Measurements from ENCODE around the gene PXYLP1.

Gene PXYLP1

DNA sequence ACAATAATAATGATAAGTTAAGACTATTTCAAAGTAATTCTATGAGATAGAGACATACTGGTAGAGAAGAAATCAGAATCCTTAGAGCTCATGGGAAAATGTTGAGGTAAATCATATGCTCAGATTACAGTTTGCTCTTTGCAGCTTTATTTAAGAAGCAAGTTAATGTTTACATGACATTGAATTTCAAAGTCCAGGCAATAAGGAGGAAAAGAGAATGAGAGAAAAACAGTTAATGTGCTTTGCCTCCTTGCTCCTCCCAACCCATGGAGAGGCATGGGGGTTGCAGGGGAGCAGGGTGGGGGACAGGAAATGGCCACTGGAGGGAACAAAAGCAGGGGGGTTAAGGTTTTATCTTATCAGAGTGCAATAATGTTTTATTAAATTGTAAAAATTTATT, 94.5 kb downstream of the PXYLP1 start:
- DNase-seq (ENCODE audit: low read depth in 2 of 2) = no peak

DNA sequence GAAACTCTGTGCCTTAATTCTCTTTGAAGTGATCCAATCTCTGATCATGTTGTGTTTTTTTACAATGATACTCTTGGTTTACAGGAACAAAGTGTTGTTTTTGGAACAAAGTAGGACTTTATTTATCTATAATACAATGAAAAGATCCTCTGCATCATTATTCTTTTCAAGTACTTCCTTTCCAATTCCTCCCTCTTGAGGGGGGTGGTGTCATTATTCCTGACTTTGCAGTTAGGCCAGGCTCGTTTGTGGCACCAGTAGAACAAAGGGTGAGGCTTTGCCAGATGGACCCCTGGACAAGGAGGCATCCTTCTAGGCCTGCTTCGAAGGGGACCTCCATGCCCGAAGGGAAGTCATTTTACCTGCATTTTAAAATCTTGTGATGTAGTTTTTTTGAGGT, 95.0 kb downstream of the PXYLP1 start:
- DNase-seq (ENCODE audit: low read depth in 2 of 2) = no peak

DNA sequence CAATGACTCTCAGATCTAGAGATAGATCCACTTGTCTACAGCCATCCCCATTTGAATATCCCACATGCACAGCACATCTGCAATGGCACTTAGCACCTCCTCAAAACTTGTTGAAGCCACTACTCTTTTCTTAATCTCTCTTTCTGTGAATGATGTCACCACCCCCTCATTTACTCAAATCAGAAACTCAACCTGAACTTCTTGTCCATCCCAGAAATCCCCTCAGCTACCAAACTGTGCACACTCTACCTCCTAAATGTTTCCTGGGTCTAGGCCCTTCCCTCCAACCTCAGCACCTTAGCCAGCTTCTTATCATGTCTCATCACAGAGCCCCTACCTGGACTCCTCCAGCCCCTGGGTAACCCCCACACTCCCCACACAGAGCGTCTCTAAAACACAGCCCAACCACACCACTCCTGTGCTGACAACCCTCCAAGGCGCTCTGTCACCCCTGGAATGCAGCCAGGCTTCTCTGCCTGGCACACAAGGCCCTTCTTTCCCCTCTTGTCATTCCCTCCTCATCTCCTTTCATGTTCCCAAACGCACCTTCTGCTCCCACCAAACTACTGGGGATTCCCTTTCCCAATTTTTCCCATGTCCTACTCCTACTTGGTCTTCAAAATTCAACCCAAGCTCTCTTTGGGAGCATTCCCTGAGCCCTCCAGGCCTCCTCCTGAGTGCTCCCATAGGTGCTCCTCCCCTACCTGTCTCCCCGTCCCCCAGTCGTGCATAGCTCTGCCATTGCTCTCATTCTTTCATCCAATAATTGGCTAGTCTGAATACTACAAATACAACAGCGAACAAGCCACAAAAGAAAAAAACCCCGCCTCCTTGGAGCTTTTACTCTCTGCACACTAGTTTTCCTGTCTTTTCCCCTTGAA, 96.9 kb downstream of the PXYLP1 start:
- DNase-seq (ENCODE audit: low read depth in 2 of 2) = no peak

DNA sequence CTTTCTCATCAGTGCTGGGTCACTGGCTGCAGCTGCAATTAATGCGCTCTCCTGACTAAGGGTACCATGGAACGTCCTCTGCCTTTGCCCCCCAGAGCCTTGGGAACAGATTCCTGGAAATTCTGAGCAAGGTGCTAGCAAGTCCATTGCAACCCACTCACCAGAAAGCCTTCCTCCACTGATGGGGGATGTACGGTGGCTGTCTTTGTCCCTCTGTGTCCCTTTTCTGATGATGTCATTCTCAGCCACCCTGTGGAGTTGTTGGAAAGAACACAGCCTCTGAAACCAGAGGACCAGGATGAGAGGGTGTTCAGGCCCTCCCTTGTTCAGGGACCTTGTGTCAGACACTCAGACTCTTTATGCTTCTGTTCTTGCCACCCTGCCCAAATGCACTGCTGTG, 98.6 kb downstream of the PXYLP1 start:
- DNase-seq (ENCODE audit: low read depth in 2 of 2) = no peak

DNA sequence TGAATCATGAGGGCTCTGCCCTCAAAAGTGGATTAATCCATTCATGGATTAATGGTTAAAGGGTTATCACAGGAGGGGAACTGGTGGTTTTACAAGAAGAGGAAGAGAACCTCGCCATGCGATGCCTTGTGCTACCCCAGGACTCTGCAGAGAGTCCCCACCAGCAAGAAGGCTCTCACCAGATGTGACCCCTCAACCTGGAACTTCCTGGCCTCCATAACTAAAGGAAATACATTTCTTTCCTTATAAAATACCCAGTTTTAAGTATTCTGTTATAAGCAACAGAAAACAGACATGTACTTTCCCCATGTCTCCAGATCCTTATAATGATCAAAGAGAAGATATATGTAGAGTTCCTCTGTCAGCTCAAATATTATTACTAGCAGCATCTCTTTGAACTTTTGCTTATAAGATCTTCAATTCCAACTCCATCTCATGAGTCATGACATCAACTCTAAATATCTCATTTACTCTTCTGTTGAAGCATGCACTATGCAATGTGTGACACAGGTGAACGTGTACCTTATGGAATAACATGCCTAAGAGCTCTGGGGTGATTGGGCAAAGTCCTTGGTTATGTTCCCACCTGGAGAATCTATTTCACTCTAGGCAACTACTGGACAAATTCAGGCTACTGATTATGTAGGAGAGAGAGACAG, 99.2 kb downstream of the PXYLP1 start:
- DNase-seq (ENCODE audit: low read depth in 2 of 2) = no peak

DNA sequence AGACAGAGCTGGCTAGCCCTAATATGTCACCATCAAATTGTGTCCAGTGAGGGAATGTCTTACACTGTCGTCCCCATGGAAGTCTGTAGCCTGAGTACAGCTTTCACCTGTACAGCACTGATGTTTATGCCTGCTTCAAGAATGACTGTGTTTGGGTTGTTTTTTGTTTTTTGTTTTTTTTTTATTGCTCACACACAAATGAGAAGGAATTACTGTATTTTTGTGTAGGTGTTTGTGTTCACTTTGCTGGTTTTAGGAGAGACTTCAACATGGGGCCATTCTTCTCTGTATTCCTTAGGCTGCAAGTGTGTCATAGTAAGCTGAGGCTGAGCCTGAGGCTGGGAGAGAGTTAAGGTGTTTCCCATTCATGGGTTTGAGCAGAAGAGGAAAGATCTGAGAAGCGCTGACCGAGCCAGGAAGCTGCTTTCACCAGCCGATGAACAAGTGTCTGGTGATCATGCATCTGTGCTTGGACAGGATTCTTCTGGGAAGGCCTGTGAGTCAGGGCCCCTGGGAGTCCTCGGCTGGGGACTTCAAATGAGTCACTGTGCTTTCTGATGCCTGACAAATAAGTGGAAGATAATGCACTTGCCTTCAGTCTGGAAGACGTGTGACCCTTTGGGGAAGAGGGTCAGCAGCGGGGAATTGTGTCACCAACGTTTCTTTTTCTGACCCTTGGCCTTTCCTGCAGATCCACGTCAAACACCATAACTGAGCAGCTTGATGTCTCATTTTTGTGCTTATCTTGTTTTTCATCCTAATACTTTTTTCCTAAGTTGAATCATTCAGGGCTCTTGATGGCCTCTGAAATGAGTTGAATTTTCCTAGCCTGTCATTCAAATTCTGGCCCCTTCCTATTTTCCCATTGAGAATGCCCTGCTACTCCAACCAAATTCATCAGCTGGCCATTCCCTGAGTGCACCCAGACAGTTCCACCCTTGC, 100.0 kb downstream of the PXYLP1 start:
- DNase-seq (ENCODE audit: low read depth in 2 of 2) = no peak

DNA sequence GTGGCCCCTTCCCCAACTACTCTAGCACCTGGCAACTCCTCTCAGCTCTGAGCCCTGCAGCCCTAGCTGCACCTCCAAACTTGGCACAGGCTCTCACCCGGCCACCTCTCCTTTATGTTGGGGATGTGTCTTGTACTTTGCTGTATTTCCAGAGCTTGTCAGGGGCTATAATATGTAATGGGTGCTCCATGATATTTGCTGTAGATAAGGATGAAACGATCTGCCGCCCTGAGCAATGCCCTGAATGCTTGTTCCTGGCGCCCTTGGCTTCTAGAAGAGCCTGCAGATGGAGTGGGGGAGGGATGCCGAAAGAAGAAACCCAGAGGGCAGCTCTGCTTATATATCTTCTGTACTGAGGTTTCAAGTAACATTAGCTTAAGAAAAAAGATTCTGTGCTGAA, 100.8 kb downstream of the PXYLP1 start:
- DNase-seq (ENCODE audit: low read depth in 2 of 2) = no peak

DNA sequence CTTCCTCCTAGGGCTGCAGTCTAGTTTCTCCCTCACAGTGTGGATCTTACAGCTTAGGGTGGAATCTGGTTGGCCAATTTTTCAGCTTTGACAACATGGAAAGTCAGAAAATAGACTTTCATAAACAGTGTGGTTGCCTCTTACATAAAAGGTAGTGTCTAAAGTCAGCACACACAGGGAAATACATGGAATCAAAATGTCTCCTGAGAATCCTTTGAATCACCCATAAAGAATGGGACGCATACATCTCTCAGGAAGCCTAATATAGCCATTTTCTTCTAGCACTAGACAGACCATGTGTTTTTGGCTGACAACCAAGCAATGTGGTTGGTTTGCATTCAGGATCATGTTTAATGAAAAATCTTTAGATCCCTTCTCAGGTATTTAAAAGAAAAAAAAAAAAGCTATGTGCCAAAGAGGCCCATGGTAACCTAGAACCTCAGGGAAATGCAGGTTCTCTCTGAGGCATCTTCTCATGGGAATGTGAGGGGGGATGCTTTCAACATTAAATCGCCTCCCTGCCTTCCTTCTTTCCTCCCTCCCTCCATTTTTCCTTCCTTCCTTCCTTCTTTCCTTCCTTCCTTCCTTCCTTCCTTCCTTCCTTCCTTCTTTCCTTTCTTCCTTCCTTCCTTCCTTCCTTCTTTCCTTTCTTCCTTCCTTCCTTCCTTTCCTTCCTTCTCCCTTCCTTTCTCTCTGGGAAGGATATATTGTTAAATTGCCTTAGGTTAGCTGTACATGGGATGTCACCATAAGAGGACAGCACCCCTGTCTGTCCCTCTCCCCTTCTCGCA, 102.4 kb downstream of the PXYLP1 start:
- DNase-seq (ENCODE audit: low read depth in 2 of 2) = no peak

DNA sequence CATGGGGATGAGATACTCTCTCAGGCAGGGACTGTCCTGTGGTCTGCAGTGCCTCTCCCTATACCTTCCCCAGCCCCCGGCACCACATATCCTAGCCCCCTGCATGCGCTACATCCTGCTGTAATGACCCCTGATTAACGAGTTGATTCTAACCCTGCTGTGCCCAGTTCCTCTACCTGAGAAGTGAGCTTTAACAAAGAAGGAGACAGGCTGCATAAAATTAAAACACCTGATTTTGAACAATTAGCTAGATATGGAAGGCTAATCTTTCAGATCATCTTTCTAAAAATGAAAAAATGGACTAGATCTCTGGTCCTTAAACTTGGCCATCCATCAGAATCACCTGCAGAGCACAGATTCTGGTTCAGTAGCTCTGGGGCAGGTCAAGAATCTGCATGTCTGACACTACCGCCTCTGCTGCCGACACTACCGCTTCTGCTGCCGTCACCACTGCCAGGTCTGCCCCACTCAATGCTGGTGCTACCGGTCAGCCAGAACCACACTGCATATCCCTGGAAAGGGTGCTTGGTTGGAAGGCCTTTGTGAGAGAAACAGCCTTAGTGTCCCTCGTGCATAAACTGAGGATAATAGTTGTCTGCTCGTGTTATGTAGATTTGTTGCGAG, 103.1 kb downstream of the PXYLP1 start:
- no peak for DNase-seq (ENCODE audit: low read depth in 2 of 2)

DNA sequence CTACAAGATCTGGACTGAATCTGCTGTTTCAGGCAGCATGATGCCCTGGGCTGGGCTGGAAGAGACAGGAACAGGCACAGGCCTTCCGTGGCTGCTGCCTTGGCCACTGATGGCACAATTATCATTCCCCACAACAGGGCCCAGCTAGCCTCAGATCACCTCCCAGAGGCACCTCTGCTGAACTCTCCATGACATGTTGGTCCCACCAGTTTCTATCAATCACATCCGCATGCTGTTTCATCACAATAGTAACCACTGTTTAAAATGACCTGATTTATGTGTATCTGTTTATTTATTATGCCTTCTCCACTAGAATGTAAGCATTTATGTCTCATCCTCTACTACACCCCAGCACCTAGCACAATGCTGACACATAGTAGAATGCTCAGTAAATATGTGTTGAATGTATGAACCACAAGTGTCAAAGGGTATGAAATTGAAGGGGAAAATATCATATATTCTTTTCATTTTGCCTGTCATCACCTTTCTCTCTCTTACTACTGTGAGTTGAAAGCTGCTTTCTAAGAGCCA, 104.0 kb downstream of the PXYLP1 start:
- no peak for DNase-seq (ENCODE audit: low read depth in 2 of 2)

DNA sequence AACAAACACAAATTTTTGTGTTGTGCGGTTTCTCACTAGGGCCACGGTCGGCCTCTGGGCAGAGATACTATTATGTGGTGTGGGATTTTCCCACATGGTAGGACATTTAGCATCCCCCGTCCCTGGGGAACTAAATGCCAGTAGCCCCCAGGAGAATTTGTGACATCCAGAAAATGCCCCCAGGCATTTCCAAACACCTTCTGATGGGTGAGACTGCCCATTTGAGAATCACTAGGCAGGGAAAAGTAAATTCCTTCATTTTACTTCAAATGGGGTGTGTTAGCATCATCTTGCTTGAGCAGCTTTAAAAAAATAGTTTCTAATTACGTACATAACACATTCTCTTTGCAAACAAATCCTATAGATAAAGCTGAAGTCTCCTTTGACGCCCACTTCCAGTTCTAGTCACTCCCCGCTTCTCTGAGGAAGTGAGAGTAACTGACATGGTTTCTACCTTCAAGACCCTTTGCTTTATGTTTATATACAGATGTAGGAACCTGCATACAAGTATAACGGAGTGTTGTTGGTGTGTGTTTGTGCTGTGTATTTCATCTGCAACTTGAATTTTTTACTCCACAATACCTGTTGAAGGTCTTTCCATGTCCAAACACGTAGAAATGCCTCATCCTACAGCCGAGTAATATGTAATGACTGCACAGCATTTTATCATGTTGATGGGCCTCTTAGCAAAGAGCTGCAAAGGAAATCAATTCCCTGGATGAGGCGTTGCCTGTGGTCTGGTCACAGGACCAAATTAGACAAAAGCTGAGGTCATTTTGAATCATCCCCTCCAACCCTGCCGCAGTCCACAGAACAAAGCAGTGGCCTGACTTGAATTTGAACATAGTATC, 105.3 kb downstream of the PXYLP1 start:
- DNase-seq (ENCODE audit: low read depth in 2 of 2) = no peak

DNA sequence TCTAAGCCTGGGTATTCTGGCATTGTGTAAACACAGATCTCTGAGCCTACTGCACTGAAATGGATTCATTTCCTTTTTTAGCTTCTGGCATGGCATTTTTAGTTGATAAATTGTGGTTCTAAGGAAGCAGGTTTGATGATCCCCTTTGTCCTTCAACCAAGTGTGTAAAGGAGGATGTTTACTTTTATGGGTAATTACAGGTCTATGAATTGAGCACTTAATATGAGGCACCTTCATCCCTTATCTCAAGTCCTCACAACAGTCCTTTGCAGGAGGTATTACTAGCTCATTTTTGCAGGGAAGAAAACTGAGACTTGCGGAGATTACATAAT, 105.9 kb downstream of the PXYLP1 start:
- DNase-seq (ENCODE audit: low read depth in 2 of 2) = no peak

DNA sequence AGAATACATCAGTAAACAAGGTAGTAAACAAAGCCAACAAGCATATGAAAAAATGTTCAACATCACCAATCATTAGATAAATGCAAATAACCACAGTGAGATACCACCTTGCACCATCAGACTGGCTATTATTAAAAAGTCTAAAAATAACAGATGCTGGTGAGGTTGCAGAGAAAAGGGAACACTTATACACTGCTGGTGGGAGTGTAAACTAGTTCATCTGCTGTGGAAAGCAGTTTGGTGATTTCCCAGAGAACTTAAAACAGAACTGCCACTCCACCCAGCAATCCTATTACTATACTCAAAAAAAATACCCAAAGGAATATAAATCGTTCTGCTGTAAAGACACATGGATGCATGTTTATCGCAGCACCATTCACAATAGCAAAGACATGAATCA, 106.4 kb downstream of the PXYLP1 start:
- DNase-seq (ENCODE audit: low read depth in 2 of 2) = no peak

DNA sequence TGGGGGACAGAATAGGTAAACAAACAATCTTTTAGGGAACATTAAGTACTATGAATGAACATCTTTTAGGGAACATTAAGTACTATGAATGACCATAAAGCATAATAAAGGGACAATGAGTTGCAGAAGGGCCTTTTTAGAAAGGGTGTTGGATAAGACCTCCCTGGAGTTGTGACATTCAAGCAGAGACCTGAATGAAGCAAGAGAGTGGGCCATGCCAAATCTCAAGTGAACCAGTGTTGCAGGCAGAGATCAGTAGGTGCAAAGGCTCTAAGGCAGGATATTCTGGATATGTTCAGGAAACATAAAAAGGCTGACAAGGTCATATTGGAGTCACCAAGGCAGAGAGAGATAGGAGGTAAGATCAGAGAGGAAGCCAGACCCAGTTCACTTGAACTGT, 107.3 kb downstream of the PXYLP1 start:
- DNase-seq (ENCODE audit: low read depth in 2 of 2) = no peak

DNA sequence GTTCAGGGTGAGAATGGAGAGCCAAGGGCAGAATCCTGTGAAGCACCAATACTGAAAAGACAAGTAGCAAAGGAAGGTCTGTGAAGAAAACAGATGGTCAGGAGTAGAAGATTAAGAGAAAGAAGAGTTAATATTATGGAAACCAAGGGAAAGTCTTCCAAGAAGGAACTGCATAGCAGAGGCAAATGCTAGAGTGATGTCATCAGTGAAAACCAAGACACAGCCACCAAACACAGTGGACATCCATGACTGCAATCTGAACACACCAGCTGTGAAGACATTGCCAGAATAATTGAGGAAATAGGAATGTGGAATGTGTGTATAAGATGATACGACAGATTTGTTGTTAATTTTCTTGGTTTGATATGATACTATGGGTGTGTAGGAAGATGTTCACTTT, 109.9 kb downstream of the PXYLP1 start:
- no peak for DNase-seq (ENCODE audit: low read depth in 2 of 2)

DNA sequence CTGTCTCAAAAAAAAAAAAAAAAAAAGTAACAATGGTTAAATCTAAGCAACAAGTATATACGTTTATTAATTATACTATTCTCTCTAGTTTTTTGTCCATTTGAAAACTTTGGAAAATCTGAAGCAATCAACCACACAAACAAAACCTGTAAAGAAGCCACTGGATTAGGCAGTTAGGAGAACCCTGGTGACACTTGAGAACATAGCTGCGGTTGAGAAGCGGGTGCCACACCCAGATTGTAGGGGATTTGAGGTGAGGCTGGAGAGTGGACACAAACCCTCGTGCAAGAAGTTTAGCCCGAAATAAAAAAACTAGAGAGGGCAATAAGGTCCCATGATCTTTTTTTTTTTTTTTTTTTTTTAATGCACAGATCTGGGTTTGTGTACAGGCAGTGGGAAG, 110.8 kb downstream of the PXYLP1 start:
- DNase-seq (ENCODE audit: low read depth in 2 of 2) = no peak

DNA sequence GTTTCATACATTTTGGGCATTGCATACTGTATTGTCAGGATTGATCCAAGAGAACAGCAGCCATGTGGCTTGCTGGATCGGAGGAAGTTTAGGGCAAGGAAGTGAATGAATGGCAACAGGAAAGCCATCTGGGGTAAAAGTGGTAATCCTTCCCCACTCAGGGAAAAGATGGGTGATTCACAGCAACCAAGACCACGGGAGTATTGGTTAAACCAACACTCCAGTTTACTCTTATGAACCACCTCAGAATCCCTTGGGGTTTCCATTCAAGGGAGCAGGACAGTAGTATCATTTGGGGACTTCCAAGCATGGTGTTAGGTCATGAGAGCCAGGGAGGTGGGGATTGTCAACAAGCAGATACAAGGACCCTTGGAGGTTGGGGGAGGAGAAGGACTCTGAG, 111.5 kb downstream of the PXYLP1 start:
- no peak for DNase-seq (ENCODE audit: low read depth in 2 of 2)

DNA sequence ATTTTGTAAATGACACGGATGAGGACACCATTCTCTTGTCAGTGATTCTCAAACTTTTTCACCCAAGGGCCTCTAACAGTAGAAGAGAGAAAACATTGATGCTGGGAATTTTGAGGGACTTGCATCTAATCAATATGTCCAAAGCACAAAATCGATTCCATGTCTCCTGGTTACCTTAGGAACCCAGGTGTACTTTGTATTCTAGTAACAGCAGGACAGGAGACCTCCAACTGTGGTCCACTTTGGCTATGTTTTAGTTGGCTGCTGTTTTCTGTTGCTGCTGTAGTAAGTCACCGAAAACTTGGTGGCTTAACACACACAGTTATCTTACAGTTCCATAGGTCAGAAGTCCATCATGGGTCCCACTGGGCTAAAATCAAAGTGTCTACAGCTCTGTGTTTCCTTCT, 112.2 kb downstream of the PXYLP1 start:
- DNase-seq (ENCODE audit: low read depth in 2 of 2) = no peak

Data from activated CD8-positive, alpha-beta memory T cell treated with anti-CD3 and anti-CD28 coated beads for 4 hours (primary cell).